LNCaP clone FGC (cell line): Measurements from ENCODE around the gene CYP4Z1.

Experiments used
- DNase-seq: peaks from one replicate; pipeline ENCODE4 v3.0.0-alpha.2; 2011; ENCODE audit warnings: low read depth
- H3K4me3 ChIP-seq: 2 replicates; pipeline ENCODE4 v1.5.1; 2011; ENCODE audit warnings: mild to moderate bottlenecking, low read depth, low read length, control low read depth
- CTCF ChIP-seq: IDR thresholded peaks from 2 replicates; pipeline ENCODE4 v1.5.1; 2012; ENCODE audit warnings: mild to moderate bottlenecking; ENCODE audit not compliant: control insufficient read depth, insufficient read depth; ENCODE audit errors: extremely low read depth

CYP4Z1 gene

DNA sequence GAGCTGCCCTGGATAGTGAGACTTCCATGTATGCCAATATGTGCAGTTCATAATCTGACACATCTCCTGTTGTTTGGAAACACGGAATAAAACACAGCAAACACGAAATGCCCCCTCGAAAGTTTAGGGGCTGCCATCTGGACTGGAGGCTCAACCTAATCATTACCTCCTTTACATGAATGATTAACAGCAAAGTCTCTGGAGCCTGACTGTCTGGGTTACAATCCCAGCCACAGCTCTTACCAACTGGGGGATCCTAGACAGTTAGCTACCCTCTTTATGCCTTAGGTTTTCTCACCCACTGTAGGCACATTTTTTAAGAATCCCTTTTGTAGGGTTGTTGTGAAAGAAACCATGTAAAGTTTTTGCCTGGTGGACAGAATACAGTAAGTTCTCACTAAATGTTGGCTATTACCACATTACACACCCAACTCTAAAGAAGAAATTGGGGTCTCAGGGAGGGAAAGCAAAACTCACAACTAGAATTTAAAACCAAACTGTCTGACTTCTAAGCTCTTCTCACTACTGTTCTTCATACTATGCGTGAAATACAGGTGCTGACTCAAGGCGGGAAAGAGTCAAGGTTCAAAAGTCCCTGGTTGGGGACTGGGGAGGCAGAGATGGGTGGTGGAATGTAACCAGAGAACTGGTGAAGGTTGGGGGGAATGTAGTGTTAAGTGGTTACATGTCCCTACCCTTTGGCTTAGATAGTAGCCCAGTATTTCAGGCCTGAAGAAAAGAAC lies 94.4 kb downstream of the CYP4Z1 start:
- DNase-seq, result no peak
- TF ChIP-seq CTCF, result no peak
- no peak overlapping the region for H3K4me3 ChIP-seq

GRCh38 chr1:47164552-47164951 lies 97.5 kb downstream of the CYP4Z1 start:
- no peak for DNase-seq
- TF ChIP-seq CTCF, result no peak
- H3K4me3 ChIP-seq, result no peak overlapping the region
